Natural killer cell treated with Interleukin-12 subunit alpha and Interleukin-12 subunit beta and Interleukin-15 and Interleukin-18, amount 100 ng/mL, for 72 hours (primary cell): ENCODE data around the gene SHBG. TPM values are rescaled to one million over a fixed set of nuclear protein-coding genes. Genes with fewer than 3 reads are reported as not detected.
"Not testable (repeated sequence)": the region's sequence is repeated elsewhere in the genome, so short reads cannot be mapped to it uniquely, and the experiment has no call there.

ENCODE experiments used
- ATAC-seq, 2 donors: fragments of 150-1000 bp; cut with Tn5 transposase in 1 of 2; sonication (Bioruptor Pico), chemical (Tn5 transposase) in 1 of 2; 2 replicates each; pipeline ENCODE4 v1.10.0; 2021
- DNase-seq: peaks from one replicate; pipeline ENCODE4 v3.0.0; 2022; ENCODE audit warnings: low spot score
- H3K27ac Mint-ChIP-seq, 2 donors: 1 replicate in 1 of 2; 2 replicates in 1 of 2; pipeline ENCODE4 v1.8.0; 2022; ENCODE audit warnings: mixed read lengths in 2 of 2, mild to moderate bottlenecking in 1 of 2, moderate library complexity in 1 of 2
- H3K27me3 Mint-ChIP-seq, 2 donors: 1 replicate in 1 of 2; 2 replicates in 1 of 2; pipeline ENCODE4 v1.8.0; 2022; ENCODE audit warnings: mixed read lengths in 2 of 2
- H3K36me3 Mint-ChIP-seq: one replicate; pipeline ENCODE4 v1.8.0; 2022; ENCODE audit warnings: mixed read lengths
- H3K4me1 Mint-ChIP-seq, 2 donors: 1 replicate in 1 of 2; 2 replicates in 1 of 2; pipeline ENCODE4 v1.8.0; 2022; ENCODE audit warnings: low read depth in 2 of 2, mixed read lengths in 2 of 2, mild to moderate bottlenecking in 1 of 2
- H3K4me3 Mint-ChIP-seq: one replicate; pipeline ENCODE4 v1.8.0; 2022; ENCODE audit warnings: mixed read lengths
- H3K9me3 Mint-ChIP-seq: 2 replicates; pipeline ENCODE4 v1.8.0; 2022; ENCODE audit warnings: mixed read lengths
- total RNA-seq, 2 donors: library from RNA; stranded (reverse); gene quantifications; one replicate each; pipeline ENCODE4 v1.2.3, GENCODE V29; 2022

Gene SHBG
- total RNA-seq, 2 donors from 2014 or later = not detected

- ATAC-seq (no peak), DNase-seq (no peak)
- H3K36me3 Mint-ChIP-seq = peaks cover 14% of the 10 kb centered on the region
- H3K4me3 Mint-ChIP-seq = no peak overlapping the region
- peaks cover 0 to 3% of the 10 kb centered on the region in 2 donors for H3K4me1 Mint-ChIP-seq
- H3K27ac Mint-ChIP-seq = no peak overlapping the region
- no peaks in the 10 kb centered on the region for H3K27me3 Mint-ChIP-seq
- H3K9me3 Mint-ChIP-seq = no peaks in the 10 kb centered on the region
Observed at GRCh38 chr17:7591596-7591995, 38.3 kb upstream of the SHBG start.

GRCh38 chr17:7592422-7593021 lies 37.4 kb upstream of the SHBG start:
- peaks cover 20% of the 10 kb centered on the region for H3K36me3 Mint-ChIP-seq

GRCh38 chr17:7593296-7593695 lies 36.6 kb upstream of the SHBG start:
- Mint-ChIP-seq H3K36me3 (peaks cover 20% of the 10 kb centered on the region), H3K27me3 (no peaks in the 10 kb centered on the region), H3K27ac (no peak overlapping the region), H3K4me3 (no peak overlapping the region), H3K4me1 (no peaks in the 10 kb centered on the region), H3K9me3 (no peaks in the 10 kb centered on the region)
- ATAC-seq = no peak
- no peak for DNase-seq

More at GRCh38 chr17:7592422-7593021, 37.4 kb upstream of the SHBG start:
- Mint-ChIP-seq H3K27ac (no peak overlapping the region), H3K4me1 (no peaks in the 10 kb centered on the region), H3K27me3 (no peaks in the 10 kb centered on the region), H3K4me3 (no peak overlapping the region), H3K9me3 (no peaks in the 10 kb centered on the region)
- DNase-seq = no peak
- no peak for ATAC-seq

- not testable (repeated sequence) for H3K4me1 Mint-ChIP-seq, DNase-seq, H3K27me3 Mint-ChIP-seq, H3K27ac Mint-ChIP-seq, H3K4me3 Mint-ChIP-seq, H3K9me3 Mint-ChIP-seq, ATAC-seq
- H3K36me3 Mint-ChIP-seq = peaks cover 32% of the 10 kb centered on the region
Observed at GRCh38 chr17:7597561-7597960, 32.4 kb upstream of the SHBG start.

- no peaks in the 10 kb centered on the region for H3K27me3 Mint-ChIP-seq
- no peak for DNase-seq
- H3K27ac Mint-ChIP-seq = no peak overlapping the region
- H3K4me1 Mint-ChIP-seq = peaks cover 9 to 15% of the 10 kb centered on the region in 2 donors
- ATAC-seq = no peak
- no peak overlapping the region for H3K4me3 Mint-ChIP-seq
- H3K9me3 Mint-ChIP-seq = no peaks in the 10 kb centered on the region
- peaks cover 21% of the 10 kb centered on the region for H3K36me3 Mint-ChIP-seq
Observed at GRCh38 chr17:7606280-7606679, 23.7 kb upstream of the SHBG start.

GRCh38 chr17:7610641-7611040 lies 19.3 kb upstream of the SHBG start:
- DNase-seq (no peak), ATAC-seq (no peak)
- H3K27me3 Mint-ChIP-seq = no peaks in the 10 kb centered on the region
- peaks cover 4% of the 10 kb centered on the region for H3K36me3 Mint-ChIP-seq
- peaks cover 29 to 40% of the 10 kb centered on the region in 2 donors for H3K4me1 Mint-ChIP-seq
- no peaks in the 10 kb centered on the region for H3K9me3 Mint-ChIP-seq
- H3K4me3 Mint-ChIP-seq = no peak overlapping the region
- H3K27ac Mint-ChIP-seq = no peak overlapping the region

GRCh38 chr17:7611635-7612293 lies 18.2 kb upstream of the SHBG start:
- peaks cover 29 to 35% of the 10 kb centered on the region in 2 donors for H3K4me1 Mint-ChIP-seq
- ATAC-seq = no peak
- peak overlapping the region in 1 of 2 donors; percentile 19 for H3K27ac Mint-ChIP-seq

GRCh38 chr17:7612294-7612640 lies 17.7 kb upstream of the SHBG start:
- DNase-seq = no peak
- peak overlapping the region in 1 of 2 donors; percentile 19 for H3K27ac Mint-ChIP-seq
- peak overlapping the region; percentile 95 for H3K4me3 Mint-ChIP-seq
- H3K4me1 Mint-ChIP-seq = peaks cover 29 to 35% of the 10 kb centered on the region in 2 donors
- H3K9me3 Mint-ChIP-seq = no peaks in the 10 kb centered on the region
- no peaks in the 10 kb centered on the region for H3K27me3 Mint-ChIP-seq
- peaks cover 4% of the 10 kb centered on the region for H3K36me3 Mint-ChIP-seq
- no peak for ATAC-seq

More at GRCh38 chr17:7611635-7612293, 18.2 kb upstream of the SHBG start:
- no peak for DNase-seq
- no peaks in the 10 kb centered on the region for H3K9me3 Mint-ChIP-seq
- no peaks in the 10 kb centered on the region for H3K27me3 Mint-ChIP-seq
- H3K4me3 Mint-ChIP-seq = peak overlapping the region; percentile 95
- H3K36me3 Mint-ChIP-seq = peaks cover 4% of the 10 kb centered on the region

GRCh38 chr17:7613769-7614424 lies 16.0 kb upstream of the SHBG start:
- peaks cover 29 to 35% of the 10 kb centered on the region in 2 donors for H3K4me1 Mint-ChIP-seq
- H3K36me3 Mint-ChIP-seq = peaks cover 4% of the 10 kb centered on the region
- H3K4me3 Mint-ChIP-seq = peak overlapping the region; percentile 95
- H3K27ac Mint-ChIP-seq = peak overlapping the region; percentile 89 to 92
- H3K27me3 Mint-ChIP-seq = no peaks in the 10 kb centered on the region
- no peaks in the 10 kb centered on the region for H3K9me3 Mint-ChIP-seq
- DNase-seq (no peak), ATAC-seq (no peak)

GRCh38 chr17:7614425-7615264 lies 15.3 kb upstream of the SHBG start, which contains the start of gene FXR2:
TSS of gene FXR2 (minus strand) at chr17:7614897. CDS start at chr17:7614532, 365 bp downstream.
- H3K36me3 Mint-ChIP-seq = peaks cover 4% of the 10 kb centered on the region
- H3K27ac Mint-ChIP-seq = peak within 1 kb of the TSS; percentile 89 to 92
- H3K9me3 Mint-ChIP-seq = no peaks in the 10 kb centered on the region
- H3K27me3 Mint-ChIP-seq = no peaks in the 10 kb centered on the region
- peak within 1 kb of the TSS; percentile 95 for H3K4me3 Mint-ChIP-seq
- peaks cover 29 to 31% of the 10 kb centered on the region in 2 donors for H3K4me1 Mint-ChIP-seq
- DNase-seq = peak; percentile 99
- ATAC-seq = peak; percentile 97 to 98

- Mint-ChIP-seq H3K4me1 (peaks cover 28 to 31% of the 10 kb centered on the region in 2 donors), H3K9me3 (no peaks in the 10 kb centered on the region), H3K27me3 (no peaks in the 10 kb centered on the region), H3K36me3 (peaks cover 4% of the 10 kb centered on the region), H3K27ac (peak overlapping the region; percentile 72 to 74), H3K4me3 (peak overlapping the region; percentile 77)
- no peak for DNase-seq
- no peak for ATAC-seq
Observed at GRCh38 chr17:7615265-7615747, 14.6 kb upstream of the SHBG start.

- no peaks in the 10 kb centered on the region for H3K9me3 Mint-ChIP-seq
- DNase-seq (no peak), ATAC-seq (no peak)
- H3K36me3 Mint-ChIP-seq = no peaks in the 10 kb centered on the region
- H3K27me3 Mint-ChIP-seq = no peaks in the 10 kb centered on the region
- H3K27ac Mint-ChIP-seq = no peak overlapping the region
- H3K4me1 Mint-ChIP-seq = peaks cover 4% of the 10 kb centered on the region in 2 donors
- no peak overlapping the region for H3K4me3 Mint-ChIP-seq
Observed at GRCh38 chr17:7618608-7619007, 11.3 kb upstream of the SHBG start.

GRCh38 chr17:7620835-7621234 lies 9.1 kb upstream of the SHBG start:
- DNase-seq (no peak), ATAC-seq (no peak)
- no peaks in the 10 kb centered on the region for H3K9me3 Mint-ChIP-seq
- H3K36me3 Mint-ChIP-seq = no peaks in the 10 kb centered on the region
- no peaks in the 10 kb centered on the region for H3K4me1 Mint-ChIP-seq
- H3K27ac Mint-ChIP-seq = no peak overlapping the region
- H3K27me3 Mint-ChIP-seq = no peaks in the 10 kb centered on the region
- no peak overlapping the region for H3K4me3 Mint-ChIP-seq
